GM21515 (cell line): ENCODE results near the gene CBX5.
"Not testable (repeated sequence)": the region's sequence is repeated elsewhere in the genome, so short reads cannot be mapped to it uniquely, and the experiment has no call there.

ENCODE experiments used
- ATAC-seq: cut with Tn5 transposase; IDR thresholded peaks from one replicate; pipeline ENCODE4 v1.9.1; 2021; ENCODE audit not compliant: unreplicated experiment

Gene CBX5

DNA sequence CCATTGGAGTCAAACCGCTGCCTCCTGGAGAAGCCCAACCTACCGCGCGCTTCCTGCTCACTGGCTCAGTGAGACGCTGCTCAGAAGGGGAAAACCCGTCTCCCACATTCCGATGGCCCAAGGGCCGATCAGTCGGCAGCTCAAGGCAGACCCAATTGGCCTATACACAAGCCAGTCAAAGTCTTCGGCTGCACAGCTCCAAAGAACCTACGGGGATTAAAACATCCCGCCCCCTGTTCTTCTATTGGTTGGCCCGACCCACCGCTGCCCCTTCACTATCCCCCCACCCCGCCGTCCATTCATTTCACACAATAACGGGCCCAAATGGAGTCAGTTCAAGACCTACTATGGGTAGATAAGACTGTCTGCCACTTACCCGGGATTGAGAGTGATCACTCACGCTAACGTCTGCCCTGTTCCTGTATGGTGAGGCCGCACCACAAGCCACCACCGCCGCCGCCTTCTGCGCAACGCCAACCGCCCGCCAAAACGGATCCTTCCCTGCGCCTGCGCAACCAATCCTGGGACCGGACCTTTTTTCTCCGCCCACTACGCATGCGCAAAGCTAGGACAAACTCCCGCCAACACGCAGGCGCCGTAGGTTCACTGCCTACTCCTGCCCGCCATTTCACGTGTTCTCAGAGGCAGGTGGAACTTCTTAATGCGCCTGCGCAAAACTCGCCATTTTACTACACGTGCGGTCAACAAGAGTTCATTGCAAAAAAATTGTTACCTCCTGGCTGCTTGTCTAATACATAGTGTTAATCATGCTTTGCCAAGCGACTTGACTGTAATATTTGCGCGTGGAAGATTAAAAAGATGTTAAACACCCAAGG is at the start of gene CBX5:
Gene CBX5, minus strand, starts transcription at position 491 of the 836 bp plus-strand sequence. CDS start 22,472 bp downstream, outside the sequence.
- peak; percentile 68 for ATAC-seq

DNA sequence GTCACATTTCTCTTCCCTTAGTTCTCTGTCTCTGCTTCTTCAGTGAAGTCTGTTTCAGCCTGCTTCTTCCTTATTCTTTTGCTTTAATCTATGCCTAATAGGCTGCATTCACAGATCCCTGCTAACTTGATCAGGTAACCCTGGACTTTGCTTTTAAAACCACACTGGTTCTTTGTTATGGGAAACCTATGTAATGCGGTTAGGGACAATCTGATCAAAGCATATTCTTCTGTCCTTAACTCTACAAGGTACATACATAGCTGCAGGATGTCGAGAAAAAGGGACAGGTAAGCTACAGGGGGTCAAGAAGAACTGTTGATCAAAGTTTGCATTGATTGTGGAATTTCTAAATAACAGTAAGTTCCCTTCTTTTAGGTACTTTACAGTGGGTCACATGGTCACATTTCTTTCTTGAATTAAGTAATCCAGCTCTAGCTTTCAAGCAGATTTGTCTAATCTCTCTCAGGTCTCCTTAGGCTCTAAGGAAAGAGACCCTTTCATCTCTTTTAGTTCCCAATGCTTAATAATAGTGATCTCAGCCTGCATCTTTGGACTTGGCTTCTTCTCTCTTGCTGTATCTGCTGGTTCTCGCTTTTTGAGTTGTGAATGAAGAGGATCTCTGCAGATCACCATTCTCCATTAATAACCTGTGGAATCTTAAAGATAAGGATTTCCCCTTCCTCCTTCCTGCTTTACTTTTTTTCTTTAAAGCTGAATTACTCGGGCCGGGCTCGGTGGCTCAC is 48.8 kb upstream of the CBX5 start:
- ATAC-seq: no peak

DNA sequence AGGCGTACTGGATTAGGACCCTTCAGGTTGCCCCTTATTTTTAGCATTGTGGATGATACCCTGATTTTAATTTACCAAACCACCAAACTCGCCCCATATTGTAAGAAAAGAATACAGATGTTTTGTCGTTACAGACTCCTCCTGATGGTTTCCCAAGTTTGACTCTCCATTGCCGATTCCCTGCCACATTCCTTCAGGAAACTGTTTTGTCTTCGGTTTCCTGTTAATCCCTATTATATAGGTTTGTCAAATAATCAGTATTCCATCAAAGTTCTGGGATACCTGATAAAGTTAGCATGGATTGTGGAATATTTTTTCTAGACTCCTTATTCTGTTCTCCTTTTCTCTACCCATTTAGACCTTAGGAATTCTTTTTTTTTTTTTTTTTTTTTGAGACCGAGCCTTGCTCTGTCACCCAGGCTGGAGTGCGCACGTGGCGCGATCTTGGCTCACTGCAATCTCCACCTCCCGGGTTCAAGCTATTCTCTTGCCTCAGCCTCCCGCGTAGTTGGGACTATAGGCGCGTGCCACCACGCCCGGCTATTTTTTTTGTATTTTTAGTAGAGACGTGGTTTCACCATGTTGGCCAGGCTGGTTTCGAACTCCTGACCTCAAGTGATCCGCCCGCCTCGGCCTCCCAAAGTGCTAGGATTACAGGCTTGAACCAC is 45.7 kb upstream of the CBX5 start:
- ATAC-seq: not testable (repeated sequence)

DNA sequence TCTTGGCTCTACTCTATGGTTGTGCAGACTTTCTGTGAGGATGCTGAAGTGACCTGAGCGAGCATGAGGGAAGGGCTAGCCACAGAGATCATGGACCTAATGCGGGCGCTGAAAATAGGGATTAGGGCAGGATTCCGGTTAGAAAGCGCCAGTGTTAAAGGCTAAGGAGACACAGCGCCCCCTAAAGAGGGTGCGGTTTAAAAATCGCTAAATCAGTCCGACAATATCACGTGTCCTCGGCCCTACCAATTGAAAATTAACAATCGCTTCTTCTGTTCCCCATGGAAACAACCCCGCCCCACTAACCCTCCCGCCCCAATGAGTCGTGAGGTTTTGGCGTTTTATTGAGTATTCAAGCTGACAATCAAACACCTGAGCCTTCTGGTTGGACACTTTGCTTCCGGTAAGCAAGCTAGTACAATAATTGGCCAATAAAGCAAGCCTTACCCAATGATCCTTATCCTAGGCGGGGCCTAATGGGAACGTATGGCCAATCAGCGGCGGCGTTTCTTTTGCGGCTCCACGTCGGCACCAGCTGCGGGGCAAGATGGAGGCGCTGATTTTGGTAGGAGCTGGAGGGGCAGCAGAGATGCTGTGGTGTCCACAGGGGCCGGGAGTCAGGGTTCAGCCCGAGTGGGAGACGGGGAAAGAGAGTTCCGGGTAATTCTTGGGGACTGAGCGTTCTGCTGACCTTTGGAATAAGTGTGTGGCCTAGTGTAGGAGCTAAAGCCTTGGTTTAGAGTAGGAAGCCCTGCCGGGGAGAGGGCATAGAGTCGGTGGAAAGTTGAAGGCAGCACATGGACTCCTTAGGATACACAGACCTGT is 44.9 kb upstream of the CBX5 start, which contains the start of gene COPZ1:
Gene COPZ1, plus strand, starts transcription at position 515 of the 825 bp plus-strand sequence. Its CDS starts 33 bp downstream, at position 548.
- ATAC-seq: peak; percentile 98

DNA sequence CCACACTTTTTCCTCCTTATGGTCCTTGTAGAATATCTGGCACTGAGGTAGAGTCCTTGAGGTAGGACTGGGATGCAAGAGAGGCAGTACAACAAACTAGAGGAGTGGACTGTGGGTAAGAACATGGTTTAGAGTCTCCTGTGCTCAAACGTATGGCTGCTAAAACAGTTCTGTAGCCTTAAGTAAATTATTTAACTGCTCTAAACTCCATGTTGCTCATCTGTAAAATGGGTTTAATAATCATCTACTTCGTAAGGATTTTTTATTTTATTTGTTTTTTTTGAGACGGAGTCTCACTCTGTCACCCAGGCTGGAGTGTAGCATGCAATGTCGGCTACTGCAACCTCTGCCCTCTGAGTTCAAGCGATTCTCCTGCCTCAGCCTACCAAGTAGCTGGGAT is 41.4 kb upstream of the CBX5 start:
- ATAC-seq: no peak

DNA sequence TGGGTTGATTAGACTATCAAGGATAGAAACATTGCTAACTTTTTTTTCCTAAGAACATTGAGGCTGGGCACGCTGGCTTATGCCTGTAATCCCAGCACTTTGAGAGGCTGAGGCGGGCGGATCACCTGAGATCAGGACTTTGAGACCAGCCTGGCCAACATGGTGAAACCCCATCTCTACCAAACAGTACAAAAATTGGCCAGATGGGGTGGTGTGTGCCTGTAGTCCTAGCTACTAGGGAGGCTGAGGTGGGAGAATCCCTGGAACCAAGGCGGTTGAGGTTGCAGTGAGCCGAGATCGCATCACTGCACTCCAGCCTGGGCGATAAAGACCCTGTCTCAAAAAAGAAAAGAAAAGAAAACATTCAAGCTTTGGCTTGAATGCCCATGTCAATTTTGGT is 32.4 kb upstream of the CBX5 start:
- ATAC-seq: not testable (repeated sequence)

DNA sequence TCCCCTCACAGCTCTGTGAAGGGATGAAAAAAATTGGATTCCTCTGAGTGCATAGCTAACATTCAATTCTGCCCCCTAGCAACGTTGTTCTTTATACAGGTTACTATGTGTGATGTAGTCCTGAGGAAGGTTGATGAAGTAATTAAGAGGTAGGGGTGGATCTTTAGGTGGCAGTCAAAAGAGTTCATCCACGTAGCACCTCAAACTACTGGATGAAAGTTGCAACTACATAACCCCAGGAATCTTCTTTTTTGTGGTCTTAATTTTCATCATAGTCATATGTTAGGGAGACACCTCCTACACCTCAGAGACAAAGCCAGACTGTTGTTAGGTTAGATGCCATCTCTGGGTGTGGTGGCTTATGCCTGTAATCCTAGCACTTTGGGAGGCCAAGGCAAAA is 31.1 kb upstream of the CBX5 start:
- ATAC-seq: no peak

DNA sequence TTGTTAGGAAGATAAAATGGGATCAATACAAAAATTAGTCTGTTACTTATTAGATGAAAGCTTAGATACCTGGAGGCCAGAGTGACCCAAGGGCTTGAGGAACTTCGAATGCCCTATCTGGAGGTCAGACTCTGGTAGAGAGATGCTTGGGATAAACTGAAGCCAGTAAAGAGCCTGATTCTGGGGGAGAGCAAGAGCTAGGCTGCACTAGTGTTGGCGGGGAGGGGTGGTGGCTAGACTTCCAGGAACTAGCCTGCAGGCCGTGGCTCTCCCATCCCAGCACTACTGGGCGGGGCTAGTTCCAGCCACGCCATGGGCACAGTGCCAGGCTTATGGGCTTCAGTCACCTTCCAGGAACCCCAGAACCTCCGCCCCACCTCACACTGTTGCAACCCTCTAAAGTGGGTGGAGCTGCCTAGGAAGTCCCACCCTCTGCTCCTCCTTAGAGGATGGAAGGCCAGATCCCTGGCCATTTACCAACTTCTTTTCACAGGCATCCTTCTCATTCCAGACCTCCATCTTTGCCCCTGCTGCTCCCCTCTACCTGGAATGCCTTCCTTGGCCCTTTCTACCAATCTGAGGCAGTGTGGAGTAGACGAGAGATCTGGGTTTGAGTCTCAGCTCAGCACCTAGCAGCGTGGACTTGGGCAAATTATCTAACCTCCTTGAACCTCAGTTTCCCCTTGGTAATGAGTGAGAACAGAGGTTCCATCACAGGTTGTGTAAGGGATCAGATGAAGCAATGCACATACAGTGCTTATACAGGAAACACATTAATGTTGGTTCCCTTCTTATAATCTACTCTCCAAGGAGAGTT is 27.2 kb upstream of the CBX5 start:
- ATAC-seq: no peak

DNA sequence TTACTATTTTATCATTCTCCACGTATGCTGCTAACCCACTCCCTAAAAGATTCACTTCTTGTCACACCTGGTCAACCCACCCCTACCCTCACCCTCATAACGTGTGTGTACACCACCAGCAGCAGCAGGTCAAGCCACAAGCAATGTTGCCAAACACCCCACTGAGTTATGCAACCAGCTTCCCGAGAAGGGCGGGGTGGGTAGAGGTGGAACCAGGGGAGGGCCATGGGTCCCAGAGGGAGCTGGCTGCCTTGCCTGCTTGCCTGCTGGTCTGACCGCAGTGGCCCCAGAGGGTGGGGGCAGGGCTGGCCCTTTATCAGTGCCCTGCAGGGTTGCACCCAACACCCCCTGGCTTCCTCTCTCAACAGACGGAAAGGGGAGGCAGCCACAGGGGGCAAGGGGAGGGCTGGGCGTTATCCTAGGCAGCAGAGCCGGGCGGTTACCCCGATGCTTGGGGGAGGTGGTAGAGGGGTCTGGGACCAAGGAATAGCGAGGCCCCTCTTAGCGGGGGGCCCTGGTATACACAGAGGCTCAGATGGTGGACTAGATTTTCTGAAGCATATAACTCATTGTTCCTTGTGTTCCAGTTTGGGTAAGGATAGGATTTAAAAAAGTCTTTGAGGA is 24.4 kb upstream of the CBX5 start:
- no peak for ATAC-seq

DNA sequence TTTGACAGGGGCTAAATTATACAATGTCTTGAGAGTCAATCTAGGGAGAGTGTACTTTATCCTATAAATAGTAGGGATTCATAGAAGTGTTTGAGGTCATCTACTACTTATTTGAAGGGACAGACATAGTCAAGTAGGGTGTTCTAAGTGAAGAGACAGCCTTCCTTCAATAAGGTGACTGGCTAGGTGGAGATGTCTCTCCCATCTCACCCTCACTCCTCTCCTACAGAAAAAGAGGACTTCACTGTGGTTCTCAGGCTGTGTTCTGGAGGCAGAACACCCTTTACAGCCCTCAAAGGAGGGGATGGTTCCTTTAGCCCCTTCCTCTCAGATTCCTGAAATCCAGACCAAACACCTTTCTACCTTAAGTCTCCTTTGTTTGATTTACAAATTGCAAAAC is 23.7 kb upstream of the CBX5 start:
- no peak for ATAC-seq

DNA sequence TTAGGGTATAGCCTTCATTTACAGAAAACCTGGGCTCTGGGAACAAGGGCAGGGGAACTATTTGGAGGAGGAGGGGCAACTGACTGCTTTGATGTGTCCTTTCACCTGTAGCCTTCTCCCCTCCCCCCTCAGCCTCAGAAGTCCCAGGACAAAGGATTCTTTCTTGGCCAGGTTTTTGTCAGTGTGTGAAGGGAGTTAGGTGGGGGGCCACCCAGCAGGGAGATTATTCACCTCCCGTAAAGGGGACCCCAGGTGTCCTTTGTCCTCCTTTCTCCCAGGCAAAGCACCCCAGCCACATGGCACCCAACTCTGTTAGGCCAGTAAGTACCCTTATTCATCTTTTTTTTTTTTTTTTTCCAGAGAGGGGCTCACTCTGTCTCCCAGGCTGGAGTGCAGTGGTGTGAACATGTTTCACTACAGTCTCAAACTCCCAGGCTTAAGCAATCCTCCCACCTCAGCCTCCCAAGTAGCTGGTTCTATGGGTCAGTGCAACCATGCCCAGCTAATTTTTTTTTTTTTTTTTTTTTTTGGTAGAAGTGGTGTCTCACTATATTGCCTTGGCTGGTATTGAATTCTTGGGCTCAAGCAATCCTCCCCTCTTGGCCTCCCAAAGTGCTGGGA is 21.6 kb upstream of the CBX5 start:
- ATAC-seq: no peak

DNA sequence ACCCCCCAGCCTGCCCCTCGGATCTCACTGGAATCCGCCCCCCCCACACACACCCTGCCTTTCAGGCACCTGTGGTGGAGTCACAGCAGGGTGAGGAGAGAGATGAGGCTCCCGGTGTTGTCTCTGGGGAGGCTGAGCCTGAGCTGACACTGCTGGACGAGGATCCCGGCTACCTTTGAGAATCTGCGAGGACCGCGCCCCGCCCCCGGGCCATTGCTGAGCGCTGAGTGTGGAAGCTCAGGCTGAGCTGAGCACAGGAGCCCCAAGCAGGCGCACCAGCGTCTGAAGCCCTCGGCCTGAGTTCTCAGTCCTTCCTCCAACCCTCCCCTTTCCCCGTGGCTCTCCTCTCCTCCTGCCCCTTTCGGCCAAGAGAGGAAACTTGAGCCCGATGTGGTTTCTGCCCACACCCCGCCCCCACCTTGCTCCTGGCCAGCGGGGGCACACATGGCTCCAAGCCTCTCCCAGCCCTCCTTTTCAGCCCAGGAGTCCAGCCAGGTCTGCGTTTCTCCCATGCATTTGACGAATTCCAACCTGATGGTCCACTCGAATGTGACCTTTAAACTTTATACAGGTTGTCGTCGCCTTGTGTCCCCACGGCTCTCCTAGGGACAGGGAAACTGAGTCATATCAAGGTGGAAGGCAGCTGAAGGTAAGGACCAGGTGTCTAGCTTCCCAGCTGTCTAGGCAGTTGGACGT is 21.0 kb upstream of the CBX5 start, which contains the start of gene NFE2:
Gene NFE2, minus strand, starts transcription at position 284 of the 696 bp plus-strand sequence. CDS start 5,767 bp downstream, outside the sequence.
- ATAC-seq: no peak

DNA sequence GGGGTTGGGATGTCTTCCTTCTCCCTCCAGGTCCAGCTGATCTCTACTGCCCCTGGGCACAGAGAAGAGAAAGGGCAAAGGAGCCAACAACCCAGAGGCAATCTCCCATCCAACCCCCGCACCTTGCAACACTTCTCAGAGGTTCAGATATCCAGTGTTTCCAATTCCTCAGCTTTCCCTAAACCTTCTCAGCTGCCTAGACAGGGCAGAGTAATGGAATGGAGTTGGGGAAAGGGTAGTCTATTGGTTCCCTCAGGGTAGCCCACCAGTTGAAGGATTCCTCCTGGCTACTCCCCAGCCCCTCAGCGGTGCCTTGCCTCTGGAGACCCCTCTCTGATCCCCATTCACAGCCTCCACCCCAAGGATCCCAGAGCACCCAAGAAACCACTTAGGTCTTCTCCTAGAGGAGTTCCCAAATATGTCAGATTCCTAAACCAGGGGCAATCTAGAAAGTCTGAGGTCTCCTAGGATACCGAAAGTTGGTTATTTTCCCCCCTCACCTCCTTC is 20.4 kb upstream of the CBX5 start:
- ATAC-seq: no peak

DNA sequence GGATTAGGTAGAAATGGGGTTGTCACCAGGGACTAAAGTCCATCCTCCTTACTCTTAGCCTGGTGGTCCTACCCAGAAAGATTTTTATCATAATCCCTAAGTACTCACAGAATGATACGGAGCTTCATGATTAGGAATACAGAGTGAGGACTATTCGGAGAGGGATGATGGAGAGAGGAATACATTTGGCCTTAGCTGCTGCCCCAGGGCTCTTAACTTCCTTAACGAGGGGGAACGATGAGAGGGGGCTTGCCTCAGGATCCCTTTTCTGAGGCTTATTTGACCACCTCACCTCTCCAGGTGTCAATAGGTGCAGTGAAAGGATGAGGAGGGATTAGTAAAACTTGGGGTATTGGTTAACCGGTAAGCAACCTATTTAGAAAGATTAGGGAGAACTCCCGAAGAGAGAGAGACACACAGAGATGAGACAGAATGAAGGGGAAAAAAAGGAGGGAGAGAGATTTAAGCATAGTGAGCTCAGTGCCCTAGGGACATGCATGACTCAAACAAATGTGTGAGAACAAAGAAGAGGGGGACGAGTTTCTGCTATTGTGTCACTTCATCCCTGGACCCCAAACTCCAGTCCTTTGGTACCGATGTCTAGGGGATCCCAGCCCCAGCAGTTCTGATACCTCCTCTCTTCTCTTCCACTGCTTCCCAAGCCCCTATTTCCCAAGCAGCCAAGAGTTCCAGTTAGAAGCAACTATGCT is 19.7 kb upstream of the CBX5 start:
- no peak for ATAC-seq

DNA sequence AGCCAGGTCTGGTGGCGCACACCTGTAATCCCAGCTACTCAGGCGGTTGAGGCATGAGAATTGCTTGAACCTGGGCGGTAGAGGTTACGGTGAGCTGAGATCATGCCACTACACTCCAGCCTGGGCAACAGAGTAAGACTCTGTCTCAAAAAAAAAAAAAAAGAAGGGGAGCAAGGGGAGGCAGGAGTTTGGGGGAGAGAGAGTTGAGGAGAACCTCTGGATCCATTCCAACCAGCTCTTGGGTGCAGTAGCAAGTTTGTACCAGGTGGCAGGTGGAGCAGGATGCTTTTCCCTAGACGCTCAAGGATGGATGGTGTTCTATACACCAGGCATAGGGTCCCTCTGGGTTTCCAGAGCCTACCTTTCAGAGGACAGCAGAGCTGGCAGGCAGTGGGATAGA is 19.0 kb upstream of the CBX5 start:
- no peak for ATAC-seq

DNA sequence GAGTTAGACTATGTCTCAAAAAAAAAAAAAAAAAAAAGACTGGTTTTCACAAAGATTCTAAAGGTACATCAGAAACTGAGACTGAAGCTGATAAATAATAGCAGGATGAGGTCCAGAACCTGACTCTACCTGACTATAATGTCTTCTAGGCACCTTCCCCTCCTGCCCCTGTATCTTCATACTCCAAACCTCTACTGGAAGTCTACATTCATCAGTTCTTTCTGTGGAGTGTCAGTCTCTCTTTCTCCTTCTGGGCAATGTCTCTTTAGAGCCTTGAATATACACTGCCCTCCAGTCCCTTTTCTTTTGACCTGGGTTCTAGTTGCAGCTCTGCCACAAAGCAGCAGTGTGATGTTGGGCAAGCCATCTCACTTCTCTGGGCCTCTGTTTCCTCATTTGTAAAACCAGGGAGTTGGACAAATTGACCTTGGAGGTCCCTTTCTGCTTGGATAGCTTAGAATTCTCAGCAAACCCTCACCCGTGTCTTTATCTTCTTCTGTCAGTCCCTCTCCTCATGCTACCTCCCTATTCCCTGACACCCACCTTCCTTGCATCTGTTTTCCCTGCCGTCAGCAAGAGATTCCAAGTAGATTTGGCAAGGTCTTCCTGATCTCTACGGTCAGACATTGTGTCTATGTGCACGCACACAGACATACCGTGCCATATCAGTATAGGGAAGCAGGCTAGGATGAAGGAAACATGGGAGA is 16.6 kb upstream of the CBX5 start:
- ATAC-seq: no peak
